ENCODE data around the gene MAGI3.

- TF ChIP-seq, protein P1, sequence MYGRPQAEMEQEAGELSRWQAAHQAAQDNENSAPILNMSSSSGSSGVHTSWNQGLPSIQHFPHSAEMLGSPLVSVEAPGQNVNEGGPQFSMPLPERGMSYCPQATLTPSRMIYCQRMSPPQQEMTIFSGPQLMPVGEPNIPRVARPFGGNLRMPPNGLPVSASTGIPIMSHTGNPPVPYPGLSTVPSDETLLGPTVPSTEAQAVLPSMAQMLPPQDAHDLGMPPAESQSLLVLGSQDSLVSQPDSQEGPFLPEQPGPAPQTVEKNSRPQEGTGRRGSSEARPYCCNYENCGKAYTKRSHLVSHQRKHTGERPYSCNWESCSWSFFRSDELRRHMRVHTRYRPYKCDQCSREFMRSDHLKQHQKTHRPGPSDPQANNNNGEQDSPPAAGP (tag by site-specific recombination; IDR thresholded peaks at IDR 0.05) = no peak
- TF ChIP-seq MEIS1 (CRISPR knock-in tag; IDR thresholded peaks at IDR 0.05; ENCODE audit: borderline replicate concordance) (no peak), EGR2 (tag by site-specific recombination; IDR thresholded peaks at IDR 0.05; ENCODE audit: low read depth) (no peak), ZNF112 (tag by site-specific recombination; IDR thresholded peaks at IDR 0.05) (no peak), ZBTB8A (tag by site-specific recombination; IDR thresholded peaks at IDR 0.05) (no peak), CTCF (tag by site-specific recombination; IDR thresholded peaks at IDR 0.05) (no peak)
These were observed 150.0 kb downstream of the MAGI3 start for GRCh38 chr1:113540335-113540734.
